ENCODE measurements around the gene KRT72. TPM values are rescaled to one million over a fixed set of nuclear protein-coding genes. Genes with fewer than 3 reads are reported as not detected.

KRT72 gene
- total RNA-seq, 1 experiment from 2014 or later, result not detected

- Histone ChIP-seq H3K14ac (ENCODE audit: insufficient read depth, low read length) (no peak overlapping the region; the same call in 1 of the 2 replicates), H3K18ac (ENCODE audit: insufficient read length, low read depth, low read length) (no peak overlapping the region), H3K23ac (ENCODE audit: insufficient read length, low read depth, low read length) (no peak overlapping the region), H2BK5ac (ENCODE audit: insufficient read length, low read length) (no peak overlapping the region), H3K4me2 (ENCODE audit: insufficient read depth, insufficient read length, low read length) (no peak overlapping the region), H4K91ac (ENCODE audit: insufficient read length, low read depth, low read length) (no peak overlapping the region), H2BK12ac (ENCODE audit: insufficient read length, low read depth, low read length) (no peak overlapping the region), H2AFZ (ENCODE audit: low read length) (no peak overlapping the region), H3K27me3 (ENCODE audit: insufficient read depth, low read length) (no peaks in the 10 kb centered on the region), H2AK5ac (ENCODE audit: insufficient read length, low read length) (no peak overlapping the region), H3K4me1 (ENCODE audit: insufficient read depth, low read length) (no peaks in the 10 kb centered on the region), H3K23me2 (ENCODE audit: insufficient read length, low read depth, low read length, poor library complexity, severe bottlenecking) (no peaks in the 10 kb centered on the region), H4K20me1 (ENCODE audit: control insufficient read depth, insufficient read depth, insufficient read length) (no peaks in the 10 kb centered on the region), H3T11ph (ENCODE audit: low read length) (no peak overlapping the region), H2BK120ac (ENCODE audit: low read depth, low read length, poor library complexity, severe bottlenecking) (no peak overlapping the region), H4K5ac (ENCODE audit: insufficient read length, low read depth, low read length) (no peak overlapping the region), H4K8ac (replicated peaks; ENCODE audit: insufficient read length, low read depth, low read length) (no peak overlapping the region), H3K4ac (ENCODE audit: low read depth, low read length) (no peak overlapping the region), H3K79me2 (ENCODE audit: insufficient read depth, low read length) (no peaks in the 10 kb centered on the region), H2BK15ac (ENCODE audit: low read depth, low read length) (no peak overlapping the region), H3K27ac (ENCODE audit: insufficient read length, low read depth, low read length) (no peak overlapping the region), H3K56ac (ENCODE audit: insufficient read length, low read depth, low read length) (no peak overlapping the region), H3K9me3 (ENCODE audit: control insufficient read depth, low read depth, low read length) (no peaks in the 10 kb centered on the region), H3K9ac (ENCODE audit: extremely low read depth, insufficient read length, low read length) (no peak overlapping the region), H3K79me1 (ENCODE audit: insufficient read depth, low read depth, low read length, poor library complexity, severe bottlenecking) (no peaks in the 10 kb centered on the region), H2BK20ac (ENCODE audit: low read depth, low read length, poor library complexity, severe bottlenecking) (no peak overlapping the region)
- Mint-ChIP-seq H3K9me3 (no peaks in the 10 kb centered on the region), H3K4me3 (no peak overlapping the region), H3K27ac (no peak overlapping the region), H3K4me1 (peaks cover 3 to 6% of the 10 kb centered on the region in 2 experiments; a peak in 3 of 4 replicates), H3K36me3 (ENCODE audit: insufficient read depth in 1 of 3, low read depth in 3 of 3) (no peaks in the 10 kb centered on the region), H3K27me3 (ENCODE audit: low read depth) (peaks cover 2% of the 10 kb centered on the region; the same call in 1 of the 2 replicates)
- no CpG with 5 or more reads among the region's 3 CpGs for WGBS (ENCODE audit: extremely low coverage, insufficient read length, low lambda C conversion rate)
- DNase-seq, result no peak
- TF ChIP-seq CTCF (conservative IDR thresholded peaks at IDR 0.05), result no peak
These were observed 61.5 kb downstream of the KRT72 start for GRCh38 chr12:52539821-52540173.

All from H9 (cell line).